Karpas-422 (cell line): Measurements from ENCODE around the gene RNF215. TPM values are rescaled to one million over a fixed set of nuclear protein-coding genes. Genes with fewer than 3 reads are reported as not detected.

ENCODE experiments used
- DNase-seq: peaks from one replicate; pipeline ENCODE4 v3.0.0-alpha.2; 2015
- H2AFZ ChIP-seq: fragments of 200-600 bp; sonication (generic); 2 replicates; pipeline ENCODE4 v1.6.1; 2014; ENCODE audit warnings: antibody characterized with exemption, low read length, mixed read lengths
- H3K27ac ChIP-seq: fragments of 200-600 bp; sonication (generic); 2 replicates; pipeline ENCODE4 v1.5.1; 2014; ENCODE audit warnings: mild to moderate bottlenecking, low read length, moderate library complexity
- H3K27me3 ChIP-seq: fragments of 200-600 bp; sonication (generic); 2 replicates; pipeline ENCODE4 v1.6.1; 2014; ENCODE audit warnings: low read length, mixed read lengths
- H3K36me3 ChIP-seq: fragments of 200-600 bp; sonication (generic); 2 replicates; pipeline ENCODE4 v1.6.1; 2014; ENCODE audit warnings: low read length, mixed read lengths; ENCODE audit not compliant: insufficient read depth
- H3K4me1 ChIP-seq: fragments of 200-600 bp; sonication (generic); 2 replicates; pipeline ENCODE4 v1.6.1; 2014; ENCODE audit warnings: mild to moderate bottlenecking, low read length, mixed read lengths
- H3K4me2 ChIP-seq: fragments of 200-600 bp; sonication (generic); 2 replicates; pipeline ENCODE4 v1.6.1; 2014; ENCODE audit warnings: low read length, low read depth, mild to moderate bottlenecking; ENCODE audit not compliant: poor library complexity, severe bottlenecking
- H3K4me3 ChIP-seq: fragments of 200-600 bp; sonication (generic); 2 replicates; pipeline ENCODE4 v1.5.1; 2014; ENCODE audit warnings: mild to moderate bottlenecking, antibody characterized with exemption, low read length, mixed read lengths
- H3K79me2 ChIP-seq: fragments of 200-600 bp; sonication (generic); 2 replicates; pipeline ENCODE4 v1.6.1; 2014; ENCODE audit warnings: mild to moderate bottlenecking, low read length, mixed read lengths
- H3K9ac ChIP-seq: fragments of 200-600 bp; sonication (generic); 2 replicates; pipeline ENCODE4 v1.6.0; 2014; ENCODE audit warnings: low read length
- H3K9me2 ChIP-seq: fragments of 200-600 bp; sonication (generic), shearing (Covaris generic); replicated peaks from 2 replicates; pipeline ENCODE4 v1.6.0; 2014; ENCODE audit warnings: mild to moderate bottlenecking, low read length, moderate library complexity; ENCODE audit not compliant: insufficient read depth
- H3K9me3 ChIP-seq: fragments of 300-700, 200-600 bp; sonication (generic); 2 replicates; pipeline ENCODE4 v1.6.1; 2014; ENCODE audit warnings: low read length, mixed read lengths
- H4K20me1 ChIP-seq: fragments of 200-600 bp; sonication (generic); 2 replicates; pipeline ENCODE4 v1.6.1; 2014; ENCODE audit warnings: mild to moderate bottlenecking, antibody characterized with exemption, low read length, low read depth; ENCODE audit not compliant: insufficient read depth
- total RNA-seq: library from RNA; depleted of rRNA; stranded (reverse); fragments of >200 nt; shearing (Covaris generic); gene quantifications from 2 replicates; pipeline ENCODE4 v1.2.3, GENCODE V29; 2014; ENCODE audit warnings: low replicate concordance

Gene RNF215
- total RNA-seq, 1 experiment from 2014 or later = 4.0 TPM

GRCh38 chr22:30423959-30424533 lies 36.8 kb upstream of the RNF215 start:
- DNase-seq = peak; percentile 100
- H3K4me1 ChIP-seq = peaks cover 44% of the 10 kb centered on the region
- H3K27ac ChIP-seq = peak overlapping the region; percentile 86
- H3K9me2 ChIP-seq = no peaks in the 10 kb centered on the region
- H3K36me3 ChIP-seq = peaks cover 25% of the 10 kb centered on the region
- H3K4me3 ChIP-seq = peak overlapping the region; percentile 79
- H3K79me2 ChIP-seq = peaks cover 59% of the 10 kb centered on the region
- H3K27me3 ChIP-seq = no peaks in the 10 kb centered on the region
- H4K20me1 ChIP-seq = no peaks in the 10 kb centered on the region
- no peaks in the 10 kb centered on the region for H3K9me3 ChIP-seq
- H3K4me2 ChIP-seq = peak overlapping the region; percentile 95
- H2AFZ ChIP-seq = peak overlapping the region; percentile 65; the same call in 1 of the 2 replicates
- H3K9ac ChIP-seq = peak overlapping the region; percentile 82

DNA sequence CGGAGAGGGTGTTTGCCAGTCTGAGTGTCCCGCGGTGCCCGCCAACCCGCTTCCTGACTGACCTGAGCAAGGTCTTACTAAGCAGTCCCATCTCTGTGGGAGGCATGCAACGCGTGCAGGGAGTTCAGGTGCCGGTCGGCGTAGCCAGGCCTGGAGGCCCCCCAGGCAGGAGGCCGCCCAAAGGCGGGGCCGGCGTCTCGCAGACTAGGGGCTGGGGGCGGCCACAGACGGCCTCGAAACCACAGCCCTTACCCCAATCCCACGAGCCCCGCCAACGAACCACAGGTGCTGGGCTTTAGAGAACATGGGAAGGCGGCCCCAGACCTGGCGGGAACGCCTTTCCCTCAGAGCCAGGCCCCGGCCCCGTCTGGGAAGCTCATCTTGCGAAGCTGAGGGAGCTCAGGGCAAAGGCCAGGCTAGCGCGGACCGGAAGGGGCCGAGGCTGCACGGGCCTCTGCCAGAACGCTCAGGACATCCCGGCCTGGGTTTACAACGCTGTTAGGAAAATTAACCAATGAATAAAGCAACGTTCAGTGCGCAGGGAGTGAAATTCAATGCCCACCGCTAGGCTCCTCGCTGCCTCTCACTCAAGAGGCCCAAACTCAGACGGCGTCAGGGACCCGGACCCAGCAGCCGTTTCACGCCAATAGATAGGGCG lies 36.2 kb upstream of the RNF215 start:
- peak overlapping the region; percentile 76 for H3K4me3 ChIP-seq
- H4K20me1 ChIP-seq = no peaks in the 10 kb centered on the region
- H3K9ac ChIP-seq = peak overlapping the region; percentile 82
- H2AFZ ChIP-seq = no peak overlapping the region
- H3K79me2 ChIP-seq = peaks cover 59% of the 10 kb centered on the region
- peak overlapping the region; percentile 86 for H3K27ac ChIP-seq
- no peaks in the 10 kb centered on the region for H3K9me2 ChIP-seq
- peaks cover 44% of the 10 kb centered on the region for H3K4me1 ChIP-seq
- no peaks in the 10 kb centered on the region for H3K9me3 ChIP-seq
- H3K27me3 ChIP-seq = no peaks in the 10 kb centered on the region
- H3K36me3 ChIP-seq = peaks cover 30% of the 10 kb centered on the region
- DNase-seq = no peak
- H3K4me2 ChIP-seq = peak overlapping the region; percentile 89

DNA sequence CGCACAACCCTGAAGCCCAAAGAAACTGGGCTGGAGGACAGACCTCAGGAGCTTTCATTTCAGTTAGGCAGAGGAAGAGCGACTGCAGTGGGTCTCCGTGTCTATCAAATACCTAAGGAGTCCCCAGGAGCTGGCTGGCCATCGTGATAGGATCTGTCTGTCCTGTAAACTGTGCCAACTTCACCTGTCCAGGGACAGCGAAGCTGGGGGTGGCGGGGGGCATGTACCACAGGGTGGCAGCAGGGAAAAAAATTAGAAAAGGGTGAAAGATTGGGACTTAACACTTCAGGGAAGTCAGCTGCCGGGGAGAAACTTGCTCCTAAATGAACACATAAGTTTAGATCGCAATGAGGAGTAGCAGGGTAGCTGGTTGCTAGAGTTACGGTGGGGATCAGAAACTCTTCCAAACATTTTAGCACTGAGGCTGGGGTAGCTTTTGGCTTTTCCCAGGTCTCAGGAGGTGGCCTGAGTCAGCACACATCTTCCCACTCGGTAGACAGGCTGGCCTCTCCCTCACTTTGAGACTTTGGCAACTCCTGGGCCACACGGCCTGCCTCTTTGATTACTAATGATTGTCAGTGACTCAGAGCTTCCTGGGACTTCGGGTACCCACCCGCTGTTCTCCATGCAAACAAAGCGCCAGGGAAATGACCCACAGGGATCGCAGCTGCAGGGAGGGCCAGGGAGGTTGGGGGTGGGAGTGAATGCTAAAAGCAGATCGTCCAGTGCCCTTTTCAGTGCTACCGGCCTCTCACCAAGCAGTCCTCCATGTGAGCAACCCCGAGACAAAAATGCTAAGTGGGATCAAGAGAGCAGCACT lies 35.5 kb upstream of the RNF215 start:
- Histone ChIP-seq H3K27ac (peak overlapping the region; percentile 86), H3K9ac (peak overlapping the region; percentile 82), H3K9me3 (no peaks in the 10 kb centered on the region), H3K4me1 (peaks cover 44% of the 10 kb centered on the region), H3K27me3 (no peaks in the 10 kb centered on the region), H3K4me3 (peak overlapping the region; percentile 76), H4K20me1 (no peaks in the 10 kb centered on the region), H3K9me2 (no peaks in the 10 kb centered on the region), H3K79me2 (peaks cover 59% of the 10 kb centered on the region), H3K4me2 (peak overlapping the region; percentile 89), H2AFZ (no peak overlapping the region), H3K36me3 (peaks cover 26% of the 10 kb centered on the region)
- peak; percentile 66 for DNase-seq

DNA sequence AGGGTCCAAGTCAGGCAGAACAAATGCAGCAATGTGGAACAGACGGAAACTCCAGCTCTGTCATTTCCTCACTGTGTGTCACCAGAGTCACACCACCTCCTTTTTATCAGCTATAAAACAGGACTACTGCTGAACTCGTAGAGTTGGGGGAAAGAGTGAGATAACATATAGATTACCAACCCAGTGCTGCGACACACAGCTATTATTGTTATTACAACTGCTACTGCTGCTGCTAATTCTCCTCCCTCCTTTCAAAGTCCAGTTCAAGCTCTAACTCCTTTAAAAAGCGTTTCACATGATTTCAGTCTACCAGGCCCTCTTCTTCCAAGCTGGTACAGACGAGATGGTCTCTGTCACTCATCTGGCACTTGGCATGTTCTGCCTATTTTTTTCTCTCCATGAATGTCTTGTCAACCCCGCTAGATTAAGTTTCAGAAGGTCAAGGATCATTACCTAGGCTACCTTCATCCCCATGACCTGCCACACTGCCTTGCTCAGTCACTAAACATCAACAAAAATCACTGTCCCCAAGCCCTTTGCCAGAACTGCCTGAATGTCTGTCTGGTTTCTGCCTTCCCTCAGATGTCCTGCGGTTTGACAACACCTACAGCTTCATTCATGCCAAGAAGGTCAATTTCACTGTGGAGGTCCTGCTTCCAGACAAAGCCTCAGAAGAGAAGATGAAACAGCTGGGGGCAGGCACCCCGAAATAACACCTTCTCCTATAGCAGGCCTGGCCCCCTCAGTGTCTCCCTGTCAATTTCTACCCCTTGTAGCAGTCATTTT lies 34.7 kb upstream of the RNF215 start:
- H3K79me2 ChIP-seq = peaks cover 53% of the 10 kb centered on the region
- H4K20me1 ChIP-seq = no peaks in the 10 kb centered on the region
- H3K9me3 ChIP-seq = no peaks in the 10 kb centered on the region
- H3K27ac ChIP-seq = peak overlapping the region; percentile 86
- no peaks in the 10 kb centered on the region for H3K9me2 ChIP-seq
- H3K36me3 ChIP-seq = peaks cover 21% of the 10 kb centered on the region
- H3K4me2 ChIP-seq = peak overlapping the region; percentile 89
- DNase-seq = no peak
- no peaks in the 10 kb centered on the region for H3K27me3 ChIP-seq
- H3K9ac ChIP-seq = peak overlapping the region; percentile 82
- H2AFZ ChIP-seq = no peak overlapping the region
- peaks cover 39% of the 10 kb centered on the region for H3K4me1 ChIP-seq
- peak overlapping the region; percentile 76 for H3K4me3 ChIP-seq

DNA sequence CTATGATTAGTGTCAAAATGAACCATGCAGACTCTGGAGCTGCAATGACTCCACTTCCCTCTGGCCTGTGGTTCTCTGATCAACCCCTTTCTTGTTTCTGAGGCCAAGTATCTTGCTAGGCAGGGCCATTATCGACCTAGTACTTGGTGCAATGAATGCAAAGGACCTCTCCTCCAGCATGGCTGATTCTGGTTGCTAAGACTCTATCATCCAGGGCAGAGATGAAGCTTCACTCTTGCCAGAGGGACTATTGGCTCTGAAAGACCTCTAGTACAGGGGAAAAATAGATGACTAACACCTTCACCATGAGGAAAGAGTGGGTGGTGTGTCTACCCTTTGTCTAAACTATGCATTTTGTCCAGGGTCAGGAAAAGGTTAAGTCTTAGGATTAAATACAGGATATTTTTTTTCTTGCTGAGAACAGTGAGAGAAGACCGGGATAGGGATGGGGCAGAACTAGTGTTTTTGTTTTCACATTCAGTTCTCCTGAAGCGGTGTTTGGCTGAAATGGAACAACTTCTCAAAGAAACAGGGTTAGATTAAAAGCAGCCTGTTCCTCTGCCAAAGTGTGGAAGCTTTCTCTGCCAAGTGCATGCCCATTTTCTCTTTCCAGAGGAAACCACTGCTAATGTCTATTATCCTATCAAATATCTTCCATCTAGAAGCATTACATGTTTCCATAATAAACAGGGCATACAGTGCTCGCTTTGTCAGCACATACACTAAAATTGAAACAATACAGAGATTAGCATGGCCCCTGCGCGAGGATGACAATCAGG lies 33.3 kb upstream of the RNF215 start:
- H3K4me1 ChIP-seq = peaks cover 32% of the 10 kb centered on the region
- H3K4me3 ChIP-seq = no peak overlapping the region
- H3K9me2 ChIP-seq = no peaks in the 10 kb centered on the region
- H4K20me1 ChIP-seq = no peaks in the 10 kb centered on the region
- H3K27me3 ChIP-seq = no peaks in the 10 kb centered on the region
- H2AFZ ChIP-seq = no peak overlapping the region
- no peak overlapping the region for H3K4me2 ChIP-seq
- H3K9ac ChIP-seq = 0 out of 2 replicates have a peak overlapping the region, but pooled peaks have one; percentile 22
- DNase-seq = no peak
- H3K9me3 ChIP-seq = no peaks in the 10 kb centered on the region
- peaks cover 40% of the 10 kb centered on the region for H3K79me2 ChIP-seq
- H3K27ac ChIP-seq = no peak overlapping the region
- peaks cover 28% of the 10 kb centered on the region for H3K36me3 ChIP-seq

DNA sequence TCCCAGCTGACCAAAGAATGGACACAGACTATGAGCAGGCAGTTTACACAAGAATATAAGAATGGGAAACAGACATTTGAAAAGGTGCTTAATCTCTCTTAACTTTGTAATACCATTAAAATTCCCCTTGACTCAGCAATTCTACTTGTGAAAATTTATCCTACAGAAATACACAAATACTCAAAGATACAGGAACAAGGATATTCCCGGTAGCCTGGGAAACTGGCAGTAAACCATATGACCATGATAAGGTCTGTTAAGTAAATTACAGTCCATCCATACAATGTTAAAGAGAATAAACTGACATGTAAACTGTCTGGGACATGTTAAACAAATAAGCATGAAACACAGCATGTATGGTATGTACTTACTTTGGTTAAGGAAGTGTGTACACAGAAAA lies 29.6 kb upstream of the RNF215 start:
- no peak overlapping the region for H2AFZ ChIP-seq
- H3K9me2 ChIP-seq = no peaks in the 10 kb centered on the region
- no peaks in the 10 kb centered on the region for H3K27me3 ChIP-seq
- no peak for DNase-seq
- peaks cover 10% of the 10 kb centered on the region for H3K4me1 ChIP-seq
- peaks cover 15% of the 10 kb centered on the region for H3K79me2 ChIP-seq
- no peak overlapping the region for H3K4me3 ChIP-seq
- no peaks in the 10 kb centered on the region for H3K9me3 ChIP-seq
- H3K27ac ChIP-seq = no peak overlapping the region
- H4K20me1 ChIP-seq = no peaks in the 10 kb centered on the region
- no peak overlapping the region for H3K4me2 ChIP-seq
- no peak overlapping the region for H3K9ac ChIP-seq
- H3K36me3 ChIP-seq = peaks cover 36% of the 10 kb centered on the region

GRCh38 chr22:30416403-30416802 lies 29.2 kb upstream of the RNF215 start:
- Histone ChIP-seq H3K4me3 (no peak overlapping the region), H3K9ac (no peak overlapping the region), H2AFZ (no peak overlapping the region), H3K27me3 (no peaks in the 10 kb centered on the region), H3K27ac (no peak overlapping the region), H3K4me2 (no peak overlapping the region), H3K36me3 (peaks cover 36% of the 10 kb centered on the region), H3K79me2 (peaks cover 11% of the 10 kb centered on the region; the same call in 1 of the 2 replicates), H3K9me3 (no peaks in the 10 kb centered on the region), H3K9me2 (no peaks in the 10 kb centered on the region), H3K4me1 (peaks cover 6% of the 10 kb centered on the region), H4K20me1 (no peaks in the 10 kb centered on the region)
- no peak for DNase-seq
